IMR-90 (cell line): ENCODE measurements around the gene PLCL2. TPM values are rescaled to one million over a fixed set of nuclear protein-coding genes. Genes with fewer than 3 reads are reported as not detected.
"Not testable (repeated sequence)": the region's sequence is repeated elsewhere in the genome, so short reads cannot be mapped to it uniquely, and the experiment has no call there.

Experiments
- ATAC-seq: fragments of 200-7000 bp; cut with Tn5 transposase; 2 replicates; pipeline ENCODE4 v1.9.1; 2020; ENCODE audit warnings: low read depth, mild to moderate bottlenecking, moderate library complexity
- BruUV-seq: library from RNA; stranded (reverse); fragments of 400-500 nt; replicated peaks from 2 replicates; lab custom pipeline; 2021; lab: Mats Ljungman, UMichigan
- CTCF ChIA-PET: fragments of 300-600 bp; formaldehyde crosslinking; extraction: SDS; loops from one replicate; lab custom pipeline; 2021; ENCODE audit warnings: antibody characterized with exemption; lab: Yijun Ruan, JAX
- POLR2A ChIA-PET: fragments of 300-600 bp; sonication (Branson Sonifier 250); formaldehyde crosslinking; loops from one replicate; lab custom pipeline; 2022; ENCODE audit warnings: antibody characterized with exemption; ENCODE audit not compliant: unreplicated experiment; lab: Charles Lee
- DNase-seq: peaks from one replicate; pipeline ENCODE4 v3.0.0; 2013
- H2AFZ ChIP-seq: replicated peaks from 2 replicates; pipeline ENCODE3; 2013; ENCODE audit warnings: low read length, mild to moderate bottlenecking; ENCODE audit not compliant: poor library complexity
- H2AK5ac ChIP-seq: 2 replicates; pipeline ENCODE4 v1.6.1; 2013; ENCODE audit warnings: low read depth, low read length, inconsistent platforms
- H2AK9ac ChIP-seq: replicated peaks from 2 replicates; pipeline ENCODE3; 2013; ENCODE audit warnings: mild to moderate bottlenecking, low read depth, low read length, moderate library complexity; ENCODE audit not compliant: poor library complexity
- H2BK120ac ChIP-seq: 2 replicates; pipeline ENCODE4 v1.6.1; 2013; ENCODE audit warnings: low read depth, low read length, inconsistent platforms
- H2BK15ac ChIP-seq: 3 replicates; pipeline ENCODE4 v1.6.1; 2013; ENCODE audit warnings: low read depth, low read length, inconsistent platforms
- H2BK20ac ChIP-seq: 2 replicates; pipeline ENCODE4 v1.6.1; 2013; ENCODE audit warnings: low read depth, mild to moderate bottlenecking, inconsistent platforms, low read length, moderate library complexity
- H2BK5ac ChIP-seq: 2 replicates; pipeline ENCODE4 v1.6.1; 2013; ENCODE audit warnings: mild to moderate bottlenecking, low read depth, low read length, inconsistent platforms; ENCODE audit not compliant: poor library complexity, severe bottlenecking
- H3K14ac ChIP-seq: replicated peaks from 2 replicates; pipeline ENCODE4 v1.6.1; 2013; ENCODE audit warnings: low read depth, low read length, inconsistent platforms
- H3K18ac ChIP-seq: 2 replicates; pipeline ENCODE4 v1.6.1; 2013; ENCODE audit warnings: low read depth, low read length, control low read depth
- H3K23ac ChIP-seq: 2 replicates; pipeline ENCODE4 v1.6.1; 2013; ENCODE audit warnings: low read depth, low read length, inconsistent platforms
- H3K27ac ChIP-seq: 2 replicates; pipeline ENCODE4 v1.5.1; 2013; ENCODE audit warnings: mild to moderate bottlenecking, control low read depth, low read length; ENCODE audit not compliant: insufficient read depth
- H3K27me3 ChIP-seq: 2 replicates; pipeline ENCODE4 v1.6.1; 2013; ENCODE audit warnings: low read length; ENCODE audit not compliant: control insufficient read depth, insufficient read depth
- H3K36me3 ChIP-seq: 2 replicates; pipeline ENCODE4 v1.6.1; 2013; ENCODE audit warnings: low read length, mixed read lengths; ENCODE audit not compliant: control insufficient read depth, insufficient read depth
- H3K4ac ChIP-seq: 2 replicates; pipeline ENCODE4 v1.6.1; 2013; ENCODE audit warnings: low read depth, low read length, inconsistent platforms
- H3K4me1 ChIP-seq: 2 replicates; pipeline ENCODE4 v1.6.1; 2013; ENCODE audit warnings: low read length, mixed read lengths; ENCODE audit not compliant: control insufficient read depth, insufficient read depth
- H3K4me2 ChIP-seq: 2 replicates; pipeline ENCODE4 v1.6.1; 2013; ENCODE audit warnings: low read depth, mild to moderate bottlenecking, control low read depth, low read length, moderate library complexity
- H3K4me3 ChIP-seq: 2 replicates; pipeline ENCODE4 v1.5.1; 2013; ENCODE audit warnings: low read depth, mild to moderate bottlenecking, control low read depth, low read length, moderate library complexity; ENCODE audit not compliant: insufficient read depth
- H3K56ac ChIP-seq: 2 replicates; pipeline ENCODE4 v1.6.1; 2013; ENCODE audit warnings: low read length, inconsistent platforms; ENCODE audit not compliant: insufficient read depth; ENCODE audit errors: extremely low read depth
- H3K79me1 ChIP-seq, 2 experiments: 2 replicates each; pipeline ENCODE4 v1.6.1; 2013; ENCODE audit warnings: low read length in 2 of 2, inconsistent platforms in 1 of 2, low read depth in 1 of 2
- H3K9ac ChIP-seq: 2 replicates; pipeline ENCODE4 v1.6.1; 2013; ENCODE audit warnings: low read depth, low read length, control low read depth
- H3K9me1 ChIP-seq: 2 replicates; pipeline ENCODE4 v1.6.1; 2013; ENCODE audit warnings: low read length, inconsistent platforms; ENCODE audit not compliant: insufficient read depth
- H3K9me3 ChIP-seq: 2 replicates; pipeline ENCODE4 v1.6.1; 2013; ENCODE audit warnings: low read length; ENCODE audit not compliant: control insufficient read depth, insufficient read depth
- H4K20me1 ChIP-seq: 2 replicates; pipeline ENCODE4 v1.6.1; 2013; ENCODE audit warnings: low read length, inconsistent platforms; ENCODE audit not compliant: insufficient read depth
- H4K5ac ChIP-seq: 2 replicates; pipeline ENCODE4 v1.6.1; 2013; ENCODE audit warnings: mild to moderate bottlenecking, low read depth, low read length, control low read depth
- H4K8ac ChIP-seq, 2 experiments: 2 replicates each; pipeline ENCODE4 v1.6.1; 2013; ENCODE audit warnings: low read depth in 2 of 2, low read length in 2 of 2, control low read depth in 1 of 2, inconsistent platforms in 1 of 2
- H4K91ac ChIP-seq: 2 replicates; pipeline ENCODE4 v1.6.1; 2013; ENCODE audit warnings: low read depth, low read length, inconsistent platforms; ENCODE audit not compliant: insufficient read depth
- WGBS, 2 experiments: methylation state at CpG; one replicate each; pipeline versions ENCODE4 v1.1.5 to v1.1.7; 2013; ENCODE audit warnings: missing lambda C conversion rate in 2 of 2; ENCODE audit not compliant: insufficient read length in 1 of 2; ENCODE audit errors: extremely low coverage in 2 of 2; 5-methylcytosine and 5-hydroxymethylcytosine counted together
- dilution Hi-C: fragments of 300-500 bp; cut with HindIII; formaldehyde crosslinking; loops from one replicate; pipeline ENCODE4 v1.14.3; 2018; ENCODE audit warnings: low sequenced_read_pairs; ENCODE audit not compliant: unreplicated experiment
- in situ Hi-C: fragments of 300-500 bp; cut with MboI; formaldehyde crosslinking; loops from 3 replicates; pipeline ENCODE4 v1.14.3; 2019; ENCODE audit warnings: low sequenced_read_pairs, inconsistent platforms, mixed read lengths
- intact Hi-C: fragments of 100-400 bp; cut with micrococcal nuclease; formaldehyde crosslinking; loops from 2 replicates; pipeline ENCODE4 v1.10.0; 2022
- polyA plus RNA-seq, 3 experiments: library from polyadenylated mRNA; depleted of rRNA; stranded (reverse); fragments of >200 nt; gene quantifications; 2 replicates each; pipeline ENCODE4 v1.2.3, GENCODE V29; 2012; ENCODE audit warnings: low replicate concordance in 1 of 3
- total RNA-seq: library from RNA; depleted of rRNA; stranded (reverse); fragments of >200 nt; gene quantifications from 2 replicates; pipeline ENCODE4 v1.2.3, GENCODE V29; 2012

PLCL2 gene
- total and polyA plus RNA-seq, 2 of the 4 experiments (the other 2 are of a cell fraction): 0.92 to 3.8 TPM

- H2BK15ac ChIP-seq, in situ Hi-C loops, H3K56ac ChIP-seq, H2AFZ ChIP-seq, H3K27ac ChIP-seq, H3K18ac ChIP-seq, H3K9me3 ChIP-seq, H3K4me1 ChIP-seq, ATAC-seq, H3K23ac ChIP-seq, H3K36me3 ChIP-seq, H2AK5ac ChIP-seq, H3K4me3 ChIP-seq, H2BK5ac ChIP-seq, dilution Hi-C loops, H3K14ac ChIP-seq, H3K27me3 ChIP-seq, H2BK20ac ChIP-seq, intact Hi-C loops, CTCF ChIA-PET, H3K9ac ChIP-seq, POLR2A ChIA-PET, H3K4ac ChIP-seq, H4K8ac ChIP-seq, H3K4me2 ChIP-seq, BruUV-seq, H4K91ac ChIP-seq, DNase-seq, H2AK9ac ChIP-seq, H2BK120ac ChIP-seq, H3K9me1 ChIP-seq, H3K79me1 ChIP-seq, H4K5ac ChIP-seq, H4K20me1 ChIP-seq: not testable (repeated sequence)
- WGBS, 2 experiments: 71% methylated on average over 3 of the region's 3 CpGs; no CpG with 5 or more reads in 1 of the 2 experiments
Observed at GRCh38 chr3:17128671-17129070, 243.9 kb downstream of the PLCL2 start.
